Activated naive CD8-positive, alpha-beta T cell treated with anti-CD3 and anti-CD28 coated beads for 36 hours (primary cell): Measurements from ENCODE around the gene CIT. TPM values are rescaled to one million over a fixed set of nuclear protein-coding genes. Genes with fewer than 3 reads are reported as not detected.

Source experiments
- DNase-seq: peaks from one replicate; pipeline ENCODE4 v3.0.0; 2021
- H3K27ac Mint-ChIP-seq: one replicate; pipeline ENCODE4 v1.8.0; 2022; ENCODE audit warnings: mild to moderate bottlenecking, moderate library complexity, mixed read lengths
- H3K27me3 Mint-ChIP-seq: one replicate; pipeline ENCODE4 v1.8.0; 2022; ENCODE audit warnings: mild to moderate bottlenecking, mixed read lengths
- H3K36me3 Mint-ChIP-seq: one replicate; pipeline ENCODE4 v1.8.0; 2021; ENCODE audit warnings: mild to moderate bottlenecking, mixed read lengths
- H3K4me1 Mint-ChIP-seq: one replicate; pipeline ENCODE4 v1.8.0; 2021; ENCODE audit warnings: mixed read lengths
- H3K4me3 Mint-ChIP-seq: one replicate; pipeline ENCODE4 v1.8.0; 2022; ENCODE audit warnings: mild to moderate bottlenecking, moderate library complexity, mixed read lengths
- H3K9me3 Mint-ChIP-seq: one replicate; pipeline ENCODE4 v1.8.0; 2022; ENCODE audit warnings: mixed read lengths
- total RNA-seq, 2 experiments: library from RNA; stranded (reverse); gene quantifications; one replicate each; pipeline ENCODE4 v1.2.3, GENCODE V29; 2021

Gene CIT
- total RNA-seq, 2 experiments from 2014 or later, result 41.8 to 42.4 TPM

GRCh38 chr12:119681111-119681510 lies 196.0 kb downstream of the CIT start:
- no peak overlapping the region for H3K27ac Mint-ChIP-seq
- H3K27me3 Mint-ChIP-seq, result no peaks in the 10 kb centered on the region
- DNase-seq, result no peak
- peaks cover 16% of the 10 kb centered on the region for H3K4me1 Mint-ChIP-seq
- peaks cover 36% of the 10 kb centered on the region for H3K36me3 Mint-ChIP-seq
- no peak overlapping the region for H3K4me3 Mint-ChIP-seq
- no peaks in the 10 kb centered on the region for H3K9me3 Mint-ChIP-seq

DNA sequence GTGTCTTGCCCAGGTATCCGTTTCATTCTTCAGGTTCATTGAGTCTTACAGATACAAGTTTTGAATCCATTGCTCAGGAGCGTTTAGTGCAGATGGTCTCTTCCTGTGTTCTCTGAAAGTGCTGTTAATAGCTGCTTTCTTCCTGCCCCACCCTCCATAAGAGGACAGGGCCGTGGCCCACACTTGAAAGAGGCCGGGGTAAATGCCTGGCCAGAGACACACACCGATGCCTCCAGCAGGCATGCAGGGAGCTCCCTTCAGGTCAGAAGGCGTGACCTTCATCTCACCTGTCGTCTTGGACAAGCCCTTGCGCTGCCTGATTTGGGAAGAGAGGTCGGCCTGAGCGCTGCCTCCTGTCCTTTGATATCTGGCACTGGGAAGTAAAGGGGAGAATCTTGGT lies 197.6 kb downstream of the CIT start:
- Mint-ChIP-seq H3K27me3 (no peaks in the 10 kb centered on the region), H3K4me1 (peaks cover 16% of the 10 kb centered on the region), H3K4me3 (no peak overlapping the region), H3K9me3 (no peaks in the 10 kb centered on the region), H3K36me3 (peaks cover 41% of the 10 kb centered on the region), H3K27ac (peak overlapping the region; percentile 46)
- no peak for DNase-seq

DNA sequence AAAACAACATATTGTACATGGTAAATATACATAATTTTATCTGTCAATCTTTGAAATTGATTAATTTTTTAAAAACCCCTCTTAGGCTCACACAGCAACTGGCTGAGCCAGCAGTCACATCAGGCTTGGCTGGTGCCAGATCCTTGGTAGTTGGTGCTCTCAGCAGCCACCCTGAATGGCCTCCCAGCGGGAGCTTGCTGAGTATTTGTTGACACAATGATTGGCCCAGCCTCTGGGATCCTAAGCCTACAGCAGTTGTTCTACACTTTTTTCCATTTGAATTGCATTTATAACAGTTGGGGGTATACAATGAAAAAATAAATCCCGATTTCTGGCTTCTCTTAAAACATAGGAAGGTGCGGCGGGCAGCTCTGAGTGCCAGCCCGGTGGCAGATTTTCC lies 198.0 kb downstream of the CIT start:
- DNase-seq, result no peak
- Mint-ChIP-seq H3K27ac (peak overlapping the region; percentile 46), H3K9me3 (no peaks in the 10 kb centered on the region), H3K36me3 (peaks cover 45% of the 10 kb centered on the region), H3K4me1 (peaks cover 19% of the 10 kb centered on the region), H3K4me3 (no peak overlapping the region), H3K27me3 (no peaks in the 10 kb centered on the region)

- no peak overlapping the region for H3K27ac Mint-ChIP-seq
- no peaks in the 10 kb centered on the region for H3K27me3 Mint-ChIP-seq
- H3K4me3 Mint-ChIP-seq, result no peak overlapping the region
- peaks cover 45% of the 10 kb centered on the region for H3K36me3 Mint-ChIP-seq
- H3K4me1 Mint-ChIP-seq, result peaks cover 25% of the 10 kb centered on the region
- DNase-seq, result no peak
- H3K9me3 Mint-ChIP-seq, result no peaks in the 10 kb centered on the region
These were observed 198.7 kb downstream of the CIT start for GRCh38 chr12:119678459-119678858.

DNA sequence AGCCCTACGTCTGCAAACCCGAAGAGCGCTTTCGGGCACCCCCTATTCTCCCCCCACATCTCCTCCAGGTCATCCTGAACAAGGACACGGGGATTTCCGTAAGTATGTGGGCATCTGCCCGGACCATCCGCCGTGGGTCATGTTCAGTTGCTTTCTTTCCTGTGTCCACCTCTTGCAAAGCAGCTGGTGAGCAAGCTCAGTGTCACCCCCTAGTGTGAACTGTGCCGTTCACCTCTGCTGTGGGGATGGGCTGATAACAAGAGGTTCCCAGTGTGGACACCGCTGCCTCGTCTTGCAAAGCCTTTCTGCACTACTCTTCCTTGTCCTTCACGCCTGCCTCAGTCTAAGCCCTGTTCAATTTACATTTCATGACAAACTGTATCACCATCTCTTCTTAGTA lies 200.5 kb downstream of the CIT start:
- Mint-ChIP-seq H3K9me3 (no peaks in the 10 kb centered on the region), H3K27me3 (no peaks in the 10 kb centered on the region), H3K27ac (no peak overlapping the region), H3K36me3 (peaks cover 47% of the 10 kb centered on the region), H3K4me1 (peaks cover 23% of the 10 kb centered on the region), H3K4me3 (no peak overlapping the region)
- no peak for DNase-seq

- peaks cover 28% of the 10 kb centered on the region for H3K4me1 Mint-ChIP-seq
- H3K4me3 Mint-ChIP-seq, result no peak overlapping the region
- no peaks in the 10 kb centered on the region for H3K27me3 Mint-ChIP-seq
- no peak for DNase-seq
- H3K36me3 Mint-ChIP-seq, result peaks cover 53% of the 10 kb centered on the region
- H3K27ac Mint-ChIP-seq, result no peak overlapping the region
- H3K9me3 Mint-ChIP-seq, result no peaks in the 10 kb centered on the region
These were observed 201.1 kb downstream of the CIT start for GRCh38 chr12:119676022-119676421.

- no peak for DNase-seq
- no peak overlapping the region for H3K4me3 Mint-ChIP-seq
- H3K9me3 Mint-ChIP-seq, result no peaks in the 10 kb centered on the region
- H3K27me3 Mint-ChIP-seq, result no peaks in the 10 kb centered on the region
- peaks cover 43% of the 10 kb centered on the region for H3K4me1 Mint-ChIP-seq
- H3K36me3 Mint-ChIP-seq, result peaks cover 64% of the 10 kb centered on the region
- H3K27ac Mint-ChIP-seq, result peak overlapping the region; percentile 86
These were observed 202.6 kb downstream of the CIT start for GRCh38 chr12:119674560-119674959.

DNA sequence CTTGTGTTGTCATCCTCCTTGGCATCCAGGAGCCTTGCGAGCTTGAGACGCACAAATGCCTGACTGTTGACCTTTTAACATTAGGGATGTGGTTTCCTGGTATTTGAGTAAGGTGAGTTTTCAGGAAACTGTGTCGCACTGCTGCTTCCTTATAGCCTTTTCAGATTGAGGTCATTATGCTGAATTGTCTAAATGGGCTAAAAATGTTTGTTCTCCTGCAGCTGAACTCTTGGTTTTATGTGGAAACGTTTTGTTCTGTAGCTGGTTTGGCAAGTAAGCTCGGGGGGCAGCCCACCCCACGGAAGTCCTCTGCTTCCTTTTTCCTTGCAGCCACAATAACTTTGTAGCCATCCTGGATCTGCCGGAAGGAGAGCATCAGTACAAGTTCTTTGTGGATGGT lies 203.5 kb downstream of the CIT start:
- H3K9me3 Mint-ChIP-seq, result no peaks in the 10 kb centered on the region
- no peak for DNase-seq
- H3K36me3 Mint-ChIP-seq, result peaks cover 63% of the 10 kb centered on the region
- H3K4me1 Mint-ChIP-seq, result peaks cover 45% of the 10 kb centered on the region
- peak overlapping the region; percentile 35 for H3K4me3 Mint-ChIP-seq
- no peaks in the 10 kb centered on the region for H3K27me3 Mint-ChIP-seq
- peak overlapping the region; percentile 86 for H3K27ac Mint-ChIP-seq

DNA sequence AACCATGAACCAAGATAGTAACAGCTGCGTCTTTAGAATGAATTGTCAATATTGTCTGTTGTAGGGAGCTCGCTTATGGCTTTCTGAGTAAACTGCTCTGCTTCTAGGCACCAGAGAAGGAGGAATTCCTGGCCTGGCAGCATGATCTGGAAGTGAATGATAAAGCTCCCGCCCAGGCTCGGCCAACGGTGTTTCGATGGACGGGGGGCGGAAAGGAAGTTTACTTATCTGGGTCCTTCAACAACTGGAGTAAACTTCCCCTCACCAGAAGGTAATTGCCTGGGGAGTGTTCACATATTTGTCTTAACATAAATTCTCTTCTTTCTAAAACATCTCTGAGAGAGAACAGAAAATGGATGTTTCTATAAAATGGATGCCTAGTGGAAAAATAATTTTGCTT lies 204.9 kb downstream of the CIT start:
- Mint-ChIP-seq H3K4me3 (no peak overlapping the region), H3K36me3 (peaks cover 64% of the 10 kb centered on the region), H3K4me1 (peaks cover 47% of the 10 kb centered on the region), H3K27ac (peak overlapping the region; percentile 35), H3K27me3 (no peaks in the 10 kb centered on the region), H3K9me3 (no peaks in the 10 kb centered on the region)
- no peak for DNase-seq

GRCh38 chr12:119671070-119671469 lies 206.1 kb downstream of the CIT start:
- H3K27me3 Mint-ChIP-seq, result no peaks in the 10 kb centered on the region
- no peak for DNase-seq
- peaks cover 58% of the 10 kb centered on the region for H3K4me1 Mint-ChIP-seq
- no peak overlapping the region for H3K4me3 Mint-ChIP-seq
- H3K9me3 Mint-ChIP-seq, result no peaks in the 10 kb centered on the region
- peaks cover 53% of the 10 kb centered on the region for H3K36me3 Mint-ChIP-seq
- peak overlapping the region; percentile 66 for H3K27ac Mint-ChIP-seq

GRCh38 chr12:119669744-119670472 lies 207.2 kb downstream of the CIT start:
- H3K36me3 Mint-ChIP-seq, result peaks cover 47% of the 10 kb centered on the region

GRCh38 chr12:119668324-119668841 lies 208.7 kb downstream of the CIT start:
- H3K27ac Mint-ChIP-seq, result peak overlapping the region; percentile 92
- no peak for DNase-seq
- H3K36me3 Mint-ChIP-seq, result peaks cover 39% of the 10 kb centered on the region
- H3K4me3 Mint-ChIP-seq, result peak overlapping the region; percentile 92
- H3K27me3 Mint-ChIP-seq, result no peaks in the 10 kb centered on the region
- no peaks in the 10 kb centered on the region for H3K9me3 Mint-ChIP-seq
- H3K4me1 Mint-ChIP-seq, result peaks cover 51% of the 10 kb centered on the region

More at GRCh38 chr12:119669744-119670472, 207.2 kb downstream of the CIT start:
- H3K4me3 Mint-ChIP-seq, result peak overlapping the region; percentile 66
- no peaks in the 10 kb centered on the region for H3K27me3 Mint-ChIP-seq
- no peaks in the 10 kb centered on the region for H3K9me3 Mint-ChIP-seq
- DNase-seq, result no peak
- H3K4me1 Mint-ChIP-seq, result peaks cover 60% of the 10 kb centered on the region
- H3K27ac Mint-ChIP-seq, result peak overlapping the region; percentile 76

- H3K9me3 Mint-ChIP-seq, result no peaks in the 10 kb centered on the region
- DNase-seq, result peak; percentile 97
- peaks cover 44% of the 10 kb centered on the region for H3K4me1 Mint-ChIP-seq
- H3K4me3 Mint-ChIP-seq, result peak within 1 kb of the TSS; percentile 92
- H3K27me3 Mint-ChIP-seq, result no peaks in the 10 kb centered on the region
- H3K36me3 Mint-ChIP-seq, result peaks cover 37% of the 10 kb centered on the region
- H3K27ac Mint-ChIP-seq, result peak within 1 kb of the TSS; percentile 92
These were observed 209.4 kb downstream of the CIT start, which contains the start of gene PRKAB1 for GRCh38 chr12:119667577-119668323. Gene PRKAB1 (plus strand): TSS chr12:119668133. CDS start chr12:119668245, 112 bp downstream.

DNA sequence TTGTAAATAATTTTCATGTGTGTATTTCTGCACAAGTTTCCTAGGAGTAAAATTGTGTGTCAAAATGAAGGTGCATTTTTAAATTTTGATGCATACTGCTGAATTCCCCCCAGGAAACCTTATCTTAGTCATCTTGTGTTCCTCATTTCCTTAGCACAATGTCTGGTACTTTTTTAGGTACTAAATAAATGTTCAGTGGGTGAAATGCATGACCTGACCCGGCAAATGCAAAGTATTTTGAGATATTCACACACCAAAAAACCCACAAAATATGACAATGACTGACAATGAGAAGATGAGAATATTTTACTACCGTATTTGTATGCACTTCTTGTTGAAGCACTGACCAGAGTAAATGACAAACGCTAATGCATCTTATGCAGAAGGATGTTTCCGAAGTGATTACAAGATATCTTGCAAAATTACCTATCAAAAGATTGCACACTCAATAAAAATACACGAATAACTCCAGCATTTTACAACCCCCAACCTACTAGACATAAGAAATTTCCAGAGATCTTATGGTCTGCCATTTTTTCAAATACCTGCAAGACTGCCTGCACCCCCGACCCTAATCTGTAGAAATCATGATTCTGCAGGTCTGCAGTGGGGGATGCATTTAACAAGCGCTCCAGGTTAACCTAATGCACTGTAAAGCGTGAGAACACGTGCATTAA lies 210.1 kb downstream of the CIT start:
- Mint-ChIP-seq H3K9me3 (no peaks in the 10 kb centered on the region), H3K36me3 (peaks cover 30% of the 10 kb centered on the region), H3K27ac (peak overlapping the region; percentile 57), H3K27me3 (no peaks in the 10 kb centered on the region), H3K4me1 (peaks cover 38% of the 10 kb centered on the region), H3K4me3 (peak overlapping the region; percentile 76)
- no peak for DNase-seq

DNA sequence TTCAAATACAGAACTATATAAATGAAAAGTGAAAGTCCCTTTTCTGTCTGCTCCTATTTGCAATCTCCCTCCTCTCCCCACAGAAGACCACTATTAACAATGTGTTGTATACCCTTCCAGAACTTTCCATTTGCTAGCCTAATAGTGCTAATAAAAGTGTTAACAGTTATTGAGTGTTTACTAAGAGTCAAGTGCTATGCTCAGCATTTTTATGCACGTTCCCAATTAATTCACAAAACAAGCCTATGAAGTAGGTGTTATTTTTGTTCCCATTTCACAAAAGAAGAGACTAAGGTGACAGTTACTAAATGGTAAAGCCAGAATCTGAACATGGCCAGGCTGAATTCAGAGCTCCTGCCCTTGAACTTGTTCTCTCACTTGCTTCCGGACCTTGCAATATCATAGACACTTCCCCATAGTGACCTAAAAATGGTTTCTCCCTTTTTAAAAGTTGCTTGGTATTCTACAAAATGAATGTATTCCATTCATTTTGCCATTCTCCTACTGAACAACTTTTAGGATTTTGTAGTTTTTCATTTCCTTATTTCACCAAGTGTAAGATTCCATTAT lies 210.8 kb downstream of the CIT start:
- Mint-ChIP-seq H3K36me3 (peaks cover 24% of the 10 kb centered on the region), H3K4me3 (peak overlapping the region; percentile 76), H3K9me3 (no peaks in the 10 kb centered on the region), H3K4me1 (peaks cover 35% of the 10 kb centered on the region), H3K27ac (peak overlapping the region; percentile 61), H3K27me3 (no peaks in the 10 kb centered on the region)
- DNase-seq, result no peak
